Colonic mucosa (tissue), 4 donors: ENCODE results near the gene CDY1. TPM values are rescaled to one million over a fixed set of nuclear protein-coding genes. Genes with fewer than 3 reads are reported as not detected.
"Not testable (repeated sequence)": the region's sequence is repeated elsewhere in the genome, so short reads cannot be mapped to it uniquely, and the experiment has no call there.

Experiments
- DNase-seq: peaks from one replicate; pipeline ENCODE4 v3.0.0-alpha.2; 2020
- H3K27ac ChIP-seq: fragments of 200-600 bp; one replicate; pipeline ENCODE4 v1.8.0; 2021
- H3K27me3 ChIP-seq: fragments of 200-600 bp; one replicate; pipeline ENCODE4 v1.8.0; 2021
- H3K36me3 ChIP-seq: fragments of 200-600 bp; one replicate; pipeline ENCODE4 v1.8.0; 2021
- H3K4me1 ChIP-seq: fragments of 200-600 bp; one replicate; pipeline ENCODE4 v1.8.0; 2021; ENCODE audit warnings: mild to moderate bottlenecking
- H3K4me3 ChIP-seq: fragments of 200-600 bp; one replicate; pipeline ENCODE4 v1.8.0; 2021
- H3K9ac ChIP-seq, 2 donors: one replicate each; pipeline ENCODE4 v1.7.0; 2013; ENCODE audit warnings: control low read depth in 2 of 2, low read depth in 2 of 2, low read length in 2 of 2
- H3K9me3 ChIP-seq: fragments of 200-600 bp; one replicate; pipeline ENCODE4 v1.8.0; 2021
- intact Hi-C: fragments of 100-400 bp; cut with DNase I; formaldehyde crosslinking; loops from one replicate; pipeline ENCODE4 v1.14.1; 2022
- total RNA-seq, 2 donors: library from RNA; stranded (reverse); fragmentation: NEBNext Ultra II Directional in 1 of 2; extraction: Animal tissue kit (Norgen Biotek cat#: 25700) in 1 of 2; gene quantifications; one replicate each; pipeline ENCODE4 v1.2.1, GENCODE V29; 2021
- donor health status: healthy.
- donor health status: DM: no; HTN: no; CAD: no.
- donor health status: DM: no; HTN: no; CAD: no.

The CDY1 gene
- total RNA-seq = not detected

DNA sequence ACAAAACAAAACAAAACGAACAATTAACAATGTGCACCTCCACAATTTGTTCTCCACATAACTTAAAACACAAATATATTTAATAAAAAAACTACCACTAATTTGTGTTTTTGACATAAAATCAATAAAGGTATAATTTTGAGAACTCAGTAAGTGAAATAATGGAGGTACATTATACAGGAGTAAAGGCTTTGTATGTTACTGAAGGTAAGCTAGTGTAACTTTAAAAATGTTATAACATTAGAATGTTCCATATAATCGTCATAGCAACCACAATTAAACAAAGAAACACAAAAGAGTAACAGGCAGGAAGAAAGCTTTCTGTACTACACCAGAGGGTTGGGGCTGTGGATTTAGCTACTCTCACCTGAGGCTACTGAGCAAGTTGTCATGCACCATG lies at the start of gene CDY1:
CDY1 (plus strand) TSS at position 301 of the 400 bp plus-strand sequence. CDS start 326 bp downstream, outside the sequence.
- not testable (repeated sequence) for H3K27ac ChIP-seq

DNA sequence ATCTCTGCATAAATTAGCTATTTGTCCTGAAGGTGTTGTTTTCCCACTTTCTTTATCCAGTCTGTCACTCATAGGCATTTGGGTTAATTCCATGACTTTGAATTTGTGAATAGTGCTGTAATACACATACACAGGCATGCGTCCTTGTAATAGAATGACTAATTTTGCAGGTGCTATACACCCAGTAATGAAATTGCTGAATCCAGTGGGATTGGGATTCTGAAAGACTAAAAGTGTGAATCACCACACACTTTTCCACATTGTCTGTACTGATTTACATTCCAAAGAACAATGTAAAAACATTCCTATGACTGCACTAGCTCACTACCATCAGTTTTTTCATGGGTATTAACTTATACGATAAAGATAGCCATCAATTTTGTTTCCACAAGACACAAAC lies 28.6 kb upstream of the CDY1 start:
- H3K36me3 ChIP-seq, H3K4me3 ChIP-seq, H3K27ac ChIP-seq, H3K4me1 ChIP-seq, intact Hi-C loops, H3K9me3 ChIP-seq, DNase-seq, H3K27me3 ChIP-seq, H3K9ac ChIP-seq: not testable (repeated sequence)

More for the DNA sequence above, at the start of gene CDY1:
- H3K9me3 ChIP-seq, H3K4me3 ChIP-seq, DNase-seq, H3K9ac ChIP-seq, H3K36me3 ChIP-seq, intact Hi-C loops, H3K27me3 ChIP-seq, H3K4me1 ChIP-seq: not testable (repeated sequence)

GRCh38 chrY:25620209-25620608 lies 1.7 kb upstream of the CDY1 start:
- H3K4me3 ChIP-seq, intact Hi-C loops, H3K9me3 ChIP-seq, H3K36me3 ChIP-seq, H3K9ac ChIP-seq, DNase-seq, H3K27ac ChIP-seq, H3K27me3 ChIP-seq, H3K4me1 ChIP-seq: not testable (repeated sequence)

GRCh38 chrY:25626524-25626923 lies 4.6 kb downstream of the CDY1 start:
- H3K27ac ChIP-seq, intact Hi-C loops, H3K27me3 ChIP-seq: not testable (repeated sequence)

GRCh38 chrY:25630383-25631112 lies 8.6 kb downstream of the CDY1 start:
- H3K36me3 ChIP-seq, H3K27me3 ChIP-seq, DNase-seq, H3K4me1 ChIP-seq, H3K27ac ChIP-seq, H3K9ac ChIP-seq, H3K4me3 ChIP-seq, intact Hi-C loops, H3K9me3 ChIP-seq: not testable (repeated sequence)

More at GRCh38 chrY:25626524-25626923, 4.6 kb downstream of the CDY1 start:
- H3K4me3 ChIP-seq, H3K4me1 ChIP-seq, H3K9ac ChIP-seq, DNase-seq, H3K36me3 ChIP-seq, H3K9me3 ChIP-seq: not testable (repeated sequence)

DNA sequence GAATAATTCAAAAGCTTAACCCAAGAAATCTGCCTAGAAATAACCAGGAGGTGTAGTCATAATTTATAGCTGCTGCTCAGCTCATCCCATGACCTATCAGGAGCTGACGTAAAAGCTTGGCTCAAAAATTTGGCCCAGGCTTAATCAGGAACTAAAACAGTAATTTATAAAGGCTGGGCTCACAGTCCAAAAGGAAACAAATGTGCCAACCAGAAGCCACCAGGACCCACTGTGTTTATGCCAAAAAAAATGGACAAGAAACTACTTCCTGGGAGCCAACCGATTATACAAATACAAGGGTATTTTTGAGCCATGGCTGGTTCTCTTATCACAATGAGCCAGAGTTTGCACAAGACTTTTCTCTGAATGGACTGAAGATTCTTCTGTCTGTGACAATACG lies 17.9 kb downstream of the CDY1 start:
- H3K9me3 ChIP-seq, H3K4me1 ChIP-seq, H3K36me3 ChIP-seq, H3K27ac ChIP-seq, H3K9ac ChIP-seq, H3K27me3 ChIP-seq, intact Hi-C loops, DNase-seq, H3K4me3 ChIP-seq: not testable (repeated sequence)

DNA sequence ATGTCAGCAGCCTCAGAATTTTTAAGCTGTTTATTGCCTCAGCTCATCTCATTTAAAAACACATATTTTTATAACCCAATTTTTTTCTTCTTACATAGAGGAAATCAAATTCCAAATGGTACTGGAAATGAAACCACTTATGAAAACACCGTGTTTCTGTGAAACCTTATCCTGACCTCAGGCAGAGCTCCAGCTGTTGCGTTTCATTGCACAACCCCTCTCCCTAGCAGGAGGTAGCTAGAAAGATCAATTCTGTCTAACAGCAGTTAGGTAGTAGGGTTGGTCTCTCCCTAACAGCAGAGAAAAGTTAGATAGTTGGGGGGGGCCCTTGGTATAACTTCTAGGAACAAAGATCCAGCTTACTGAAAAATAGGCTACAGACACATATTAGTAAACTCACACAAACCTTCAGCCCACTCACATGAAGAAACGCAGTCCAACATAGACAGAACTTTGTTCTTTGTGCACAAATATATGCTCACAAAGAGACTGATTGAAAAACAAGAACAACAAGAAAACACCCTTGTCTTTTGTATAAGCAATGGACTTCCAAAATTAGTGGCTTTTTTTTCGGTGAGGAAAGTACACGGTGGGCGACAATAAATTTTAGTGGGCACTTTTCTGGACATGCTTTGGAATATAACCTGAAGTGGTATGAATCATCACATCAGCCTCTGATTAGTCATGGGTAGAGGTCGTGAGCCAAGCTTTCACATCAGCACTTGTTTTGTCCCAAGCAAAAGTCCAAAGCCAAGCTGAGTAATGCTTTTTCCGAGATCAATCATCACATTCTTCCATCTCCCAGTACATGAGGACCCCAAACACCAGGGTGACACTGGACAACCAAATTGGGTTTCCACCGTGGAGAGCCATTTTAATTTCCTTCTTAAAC lies 21.4 kb downstream of the CDY1 start:
- H3K9me3 ChIP-seq, H3K27ac ChIP-seq, H3K4me3 ChIP-seq, H3K36me3 ChIP-seq, H3K27me3 ChIP-seq, DNase-seq, intact Hi-C loops, H3K9ac ChIP-seq, H3K4me1 ChIP-seq: not testable (repeated sequence)
